ENCODE measurements around the gene PPP1R13B.

GRCh38 chr14:103714063-103714724 lies 133.2 kb downstream of the PPP1R13B start:
- TF ChIP-seq CTCF (IDR thresholded peaks at IDR 0.05) (no peak), POLR2A (IDR thresholded peaks at IDR 0.05) (no peak)
